Epithelial cell of proximal tubule (primary cell): ENCODE measurements around the gene CHST13. TPM values are rescaled to one million over a fixed set of nuclear protein-coding genes. Genes with fewer than 3 reads are reported as not detected.

ENCODE experiments used
- DNase-seq: peaks from one replicate; pipeline ENCODE4 v3.0.0-alpha.2; 2011; ENCODE audit warnings: low read depth
- H3K4me3 ChIP-seq: 2 replicates; pipeline ENCODE4 v1.5.1; 2011; ENCODE audit warnings: low read depth, mild to moderate bottlenecking, low read length
- CTCF ChIP-seq: conservative IDR thresholded peaks from 2 replicates; pipeline ENCODE4 v1.5.1; 2012; ENCODE audit warnings: low read depth, mild to moderate bottlenecking, low read length
- total RNA-seq: library from RNA; depleted of rRNA; stranded (reverse); fragments of >200 nt; gene quantifications from 2 replicates; pipeline ENCODE4 v1.2.3, GENCODE V29; 2015

Gene CHST13
- total RNA-seq, 1 donor from 2014 or later: 0.29 TPM

- no peak for TF ChIP-seq CTCF
- DNase-seq: no peak
- H3K4me3 ChIP-seq: no peak overlapping the region
Measured at GRCh38 chr3:126525091-126525852, 1.3 kb downstream of the CHST13 start.

GRCh38 chr3:126525853-126526667, 2.1 kb downstream of the CHST13 start:
- TF ChIP-seq CTCF: peak; percentile 25
- no peak overlapping the region for H3K4me3 ChIP-seq
- no peak for DNase-seq

GRCh38 chr3:126526668-126527005, 2.7 kb downstream of the CHST13 start:
- H3K4me3 ChIP-seq: no peak overlapping the region
- DNase-seq: no peak
- TF ChIP-seq CTCF: no peak

GRCh38 chr3:126527006-126527405, 3.1 kb downstream of the CHST13 start:
- TF ChIP-seq CTCF: no peak
- no peak for DNase-seq

GRCh38 chr3:126527455-126528211, 3.7 kb downstream of the CHST13 start:
- TF ChIP-seq CTCF: no peak
- H3K4me3 ChIP-seq: no peak overlapping the region
- DNase-seq: no peak

More at GRCh38 chr3:126527006-126527405, 3.1 kb downstream of the CHST13 start:
- no peak overlapping the region for H3K4me3 ChIP-seq

- TF ChIP-seq CTCF: no peak
- H3K4me3 ChIP-seq: no peak overlapping the region
Measured at GRCh38 chr3:126528419-126528799, 4.5 kb downstream of the CHST13 start.

More at GRCh38 chr3:126528419-126528799, 4.5 kb downstream of the CHST13 start:
- no peak for DNase-seq
